ENCODE results near the gene SUV39H1.

The SUV39H1 gene

GRCh38 chrX:48741834-48742233, 45.3 kb downstream of the SUV39H1 start:
- no peak for TF ChIP-seq POLR2AphosphoS5 (IDR thresholded peaks at IDR 0.05; ENCODE audit: low read depth, low read length)
- no peak for TF ChIP-seq FOXP2 (optimal IDR thresholded peaks at IDR 0.05; ENCODE audit: borderline replicate concordance, extremely low read depth, extremely low read length, insufficient read depth)
- no peak for TF ChIP-seq TAF1 (IDR thresholded peaks at IDR 0.05; ENCODE audit: borderline replicate concordance, insufficient read depth, low read length)
- TF ChIP-seq SIN3A (IDR thresholded peaks at IDR 0.05; ENCODE audit: borderline replicate concordance, insufficient read depth, low read length), result no peak
- no peak for TF ChIP-seq REST (IDR thresholded peaks at IDR 0.05; ENCODE audit: insufficient read depth in 1 of 2, low read depth in 2 of 2, low read length in 2 of 2)

DNA sequence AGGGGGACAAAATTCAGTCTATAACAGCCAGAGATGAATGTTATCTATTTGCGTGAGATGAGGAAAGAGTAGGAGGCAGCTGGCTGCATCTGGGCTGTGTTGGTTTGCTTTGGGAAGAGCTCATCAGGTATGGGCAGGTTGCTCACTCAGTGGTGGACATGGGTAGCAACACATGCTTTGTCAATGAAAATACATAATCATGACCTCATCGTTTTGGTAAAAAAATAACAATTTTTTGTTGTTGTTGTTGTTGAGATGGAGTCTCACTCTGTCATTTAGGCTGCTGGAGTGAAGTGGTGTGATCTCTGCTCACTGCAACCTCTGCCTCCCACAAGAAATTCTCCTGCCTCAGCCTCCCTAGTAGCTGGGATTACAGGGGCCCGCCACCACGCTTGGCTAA, 48.7 kb downstream of the SUV39H1 start:
- no peak for TF ChIP-seq SIN3A (IDR thresholded peaks at IDR 0.05; ENCODE audit: borderline replicate concordance, insufficient read depth, low read length)
- no peak for TF ChIP-seq FOXP2 (optimal IDR thresholded peaks at IDR 0.05; ENCODE audit: borderline replicate concordance, extremely low read depth, extremely low read length, insufficient read depth)
- TF ChIP-seq TAF1 (IDR thresholded peaks at IDR 0.05; ENCODE audit: borderline replicate concordance, insufficient read depth, low read length), result no peak
- no peak for TF ChIP-seq REST (IDR thresholded peaks at IDR 0.05; ENCODE audit: insufficient read depth in 1 of 2, low read depth in 2 of 2, low read length in 2 of 2)
- TF ChIP-seq POLR2AphosphoS5 (IDR thresholded peaks at IDR 0.05; ENCODE audit: low read depth, low read length), result no peak

- TF ChIP-seq TAF1 (IDR thresholded peaks at IDR 0.05; ENCODE audit: borderline replicate concordance, insufficient read depth, low read length), result no peak
- no peak for TF ChIP-seq SIN3A (IDR thresholded peaks at IDR 0.05; ENCODE audit: borderline replicate concordance, insufficient read depth, low read length)
- no peak for TF ChIP-seq REST (IDR thresholded peaks at IDR 0.05; ENCODE audit: insufficient read depth in 1 of 2, low read depth in 2 of 2, low read length in 2 of 2)
- no peak for TF ChIP-seq FOXP2 (optimal IDR thresholded peaks at IDR 0.05; ENCODE audit: borderline replicate concordance, extremely low read depth, extremely low read length, insufficient read depth)
- no peak for TF ChIP-seq POLR2AphosphoS5 (IDR thresholded peaks at IDR 0.05; ENCODE audit: low read depth, low read length)
These were observed 51.0 kb downstream of the SUV39H1 start for GRCh38 chrX:48747415-48748016.

DNA sequence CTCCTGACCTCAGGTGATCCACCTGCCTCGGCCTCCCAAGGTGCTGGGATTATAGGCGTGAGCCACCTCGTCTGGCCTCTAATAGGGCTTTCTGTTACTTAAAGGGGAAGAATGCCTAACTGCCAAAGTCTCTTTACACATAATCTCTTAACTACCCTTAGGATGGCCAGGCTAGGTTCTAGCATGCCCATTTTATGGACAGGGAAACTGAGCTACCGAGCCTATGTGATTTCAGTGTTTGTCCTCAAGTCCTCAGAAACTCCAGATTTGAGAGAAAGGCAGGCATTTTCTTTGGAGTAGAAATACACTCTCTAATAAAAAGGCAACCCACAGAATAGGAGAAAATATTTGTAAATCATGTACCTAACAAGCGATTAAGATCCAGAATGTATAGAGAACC, 52.6 kb downstream of the SUV39H1 start:
- no peak for TF ChIP-seq FOXP2 (optimal IDR thresholded peaks at IDR 0.05; ENCODE audit: borderline replicate concordance, extremely low read depth, extremely low read length, insufficient read depth)
- TF ChIP-seq TAF1 (IDR thresholded peaks at IDR 0.05; ENCODE audit: borderline replicate concordance, insufficient read depth, low read length), result no peak
- no peak for TF ChIP-seq REST (IDR thresholded peaks at IDR 0.05; ENCODE audit: insufficient read depth in 1 of 2, low read depth in 2 of 2, low read length in 2 of 2)
- no peak for TF ChIP-seq POLR2AphosphoS5 (IDR thresholded peaks at IDR 0.05; ENCODE audit: low read depth, low read length)
- TF ChIP-seq SIN3A (IDR thresholded peaks at IDR 0.05; ENCODE audit: borderline replicate concordance, insufficient read depth, low read length), result no peak

All from PFSK-1 (cell line).